Right cardiac atrium (tissue), 5 donors: ENCODE measurements around the gene SOCS2. TPM values are rescaled to one million over a fixed set of nuclear protein-coding genes. Genes with fewer than 3 reads are reported as not detected.
A peak's percentile ranks its signal among the peaks of the same experiment; 100 is the strongest.

Experiments
- ATAC-seq, 2 donors: fragments of 200-7000 bp; cut with Tn5 transposase; one replicate each; pipeline versions ENCODE4 v1.8.0 to v1.9.1; 2020; ENCODE audit warnings: moderate library complexity in 2 of 2, mild to moderate bottlenecking in 1 of 2
- DNase-seq, 3 donors: peaks; one replicate each; pipeline ENCODE4 v3.0.0-alpha.2; 2020
- H3K27ac ChIP-seq: one replicate; pipeline ENCODE4 v1.5.1; 2013; ENCODE audit warnings: mild to moderate bottlenecking, low read length, control low read depth, moderate library complexity
- H3K27me3 ChIP-seq: one replicate; pipeline ENCODE4 v1.6.1; 2013; ENCODE audit not compliant: control insufficient read depth, insufficient read depth
- H3K4me1 ChIP-seq: one replicate; pipeline ENCODE4 v1.6.1; 2013; ENCODE audit warnings: low read length; ENCODE audit not compliant: control insufficient read depth, insufficient read depth
- H3K4me3 ChIP-seq: one replicate; pipeline ENCODE4 v1.5.1; 2013; ENCODE audit warnings: low read length, control low read depth
- H3K9me3 ChIP-seq: one replicate; pipeline ENCODE4 v1.6.1; 2013; ENCODE audit warnings: low read length; ENCODE audit not compliant: control insufficient read depth
- WGBS: extraction: QIAGEN DNeasy Blood & Tissue Kit; methylation state at CpG from one replicate; pipeline ENCODE4 v1.1.7; 2013; 5-methylcytosine and 5-hydroxymethylcytosine counted together
- intact Hi-C, 4 donors: fragments of 100-400 bp; cut with DNase I; formaldehyde crosslinking; loops; one replicate each; pipeline versions ENCODE4 v1.11.0 to v1.14.0; 2022 to 2023
- long read RNA-seq, 4 donors: library from polyadenylated mRNA; unstranded; transcript quantifications; one replicate each; pipeline ENCODE4 v2.0.0, GENCODE V29; 2020 to 2021
- polyA plus RNA-seq: library from polyadenylated mRNA; stranded (reverse); fragments of 200-250 nt; gene quantifications from one replicate; pipeline ENCODE4 v1.2.3, GENCODE V29; 2013
- total RNA-seq, 4 donors: library from RNA; stranded (reverse); fragmentation: NEBNext Ultra II Directional; extraction: Animal tissue kit (Norgen Biotek cat#: 25700); gene quantifications; one replicate each; pipeline ENCODE4 v1.2.1, GENCODE V29; 2021
- donor health status: healthy with polysubstance abuse.
- donor health status: DM: no; HTN: yes; CAD: no.
- donor health status: DM: no; HTN: no; CAD: no.
- donor health status: DM: no; HTN: yes; CAD: no; lungs with severe emphysema.
- donor health status: DM: yes; HTN: yes; CAD: no.

SOCS2 gene, protein sequence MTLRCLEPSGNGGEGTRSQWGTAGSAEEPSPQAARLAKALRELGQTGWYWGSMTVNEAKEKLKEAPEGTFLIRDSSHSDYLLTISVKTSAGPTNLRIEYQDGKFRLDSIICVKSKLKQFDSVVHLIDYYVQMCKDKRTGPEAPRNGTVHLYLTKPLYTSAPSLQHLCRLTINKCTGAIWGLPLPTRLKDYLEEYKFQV
- 10 to 100 TPM; 11.3 to 19.1 (median 14.6) TPM for total RNA-seq
- 16.9 TPM for polyA plus RNA-seq
- long read RNA-seq, donor 1, transcript SOCS2-206 (3 exons, 2,391 nt), result minor isoform, 7 of 30 reads
- long read RNA-seq, donor 1, transcript SOCS2-202 (3 exons, 1,065 nt), result major isoform, 9 of 30 reads
- long read RNA-seq, donor 1, partial matches to known transcripts, result 2 of 30 reads
- long read RNA-seq, donor 1, other reads (novel, unspliced or antisense), result 5 of 30 reads
- long read RNA-seq, donor 2, partial matches to known transcripts, result 1 of 5 reads
- long read RNA-seq, donor 2, other reads (novel, unspliced or antisense), result 0 of 5 reads
- long read RNA-seq, donor 3, transcript SOCS2-206 (3 exons, 2,391 nt), result major isoform, 10 of 29 reads
- long read RNA-seq, donor 3, transcript SOCS2-202 (3 exons, 1,065 nt), result minor isoform, 6 of 29 reads
- long read RNA-seq, donor 3, partial matches to known transcripts, result 2 of 29 reads
- long read RNA-seq, donor 3, other reads (novel, unspliced or antisense), result 5 of 29 reads
- long read RNA-seq, donor 4, partial matches to known transcripts, result 0 of 7 reads
- long read RNA-seq, donor 4, other reads (novel, unspliced or antisense), result 1 of 7 reads

- H3K9me3 ChIP-seq, result no peaks in the 10 kb centered on the region
- peak within 1 kb of the TSS; percentile 97 for H3K27ac ChIP-seq
- intact Hi-C loops, result loop anchor here in 3 of 4 donors (2.0 to 10.0 kb wide), 6 partner anchors 103 to 171 kb away; partner anchors contain the start of gene CRADD (in 3 of the 3)
- H3K27me3 ChIP-seq, result no peaks in the 10 kb centered on the region
- peak within 1 kb of the TSS; percentile 93 for H3K4me3 ChIP-seq
- H3K4me1 ChIP-seq, result peaks cover 1% of the 10 kb centered on the region
- under 1% methylated on average over 59 of the region's 59 CpGs for WGBS
- DNase-seq (peak in 2 of 3 donors; percentile 38 to 80), ATAC-seq (no peak)
Observed at GRCh38 chr12:93571925-93572711, at the start of gene SOCS2. TSS of gene SOCS2 (plus strand) at chr12:93572675. CDS start at chr12:93572898, 223 bp downstream.

DNA sequence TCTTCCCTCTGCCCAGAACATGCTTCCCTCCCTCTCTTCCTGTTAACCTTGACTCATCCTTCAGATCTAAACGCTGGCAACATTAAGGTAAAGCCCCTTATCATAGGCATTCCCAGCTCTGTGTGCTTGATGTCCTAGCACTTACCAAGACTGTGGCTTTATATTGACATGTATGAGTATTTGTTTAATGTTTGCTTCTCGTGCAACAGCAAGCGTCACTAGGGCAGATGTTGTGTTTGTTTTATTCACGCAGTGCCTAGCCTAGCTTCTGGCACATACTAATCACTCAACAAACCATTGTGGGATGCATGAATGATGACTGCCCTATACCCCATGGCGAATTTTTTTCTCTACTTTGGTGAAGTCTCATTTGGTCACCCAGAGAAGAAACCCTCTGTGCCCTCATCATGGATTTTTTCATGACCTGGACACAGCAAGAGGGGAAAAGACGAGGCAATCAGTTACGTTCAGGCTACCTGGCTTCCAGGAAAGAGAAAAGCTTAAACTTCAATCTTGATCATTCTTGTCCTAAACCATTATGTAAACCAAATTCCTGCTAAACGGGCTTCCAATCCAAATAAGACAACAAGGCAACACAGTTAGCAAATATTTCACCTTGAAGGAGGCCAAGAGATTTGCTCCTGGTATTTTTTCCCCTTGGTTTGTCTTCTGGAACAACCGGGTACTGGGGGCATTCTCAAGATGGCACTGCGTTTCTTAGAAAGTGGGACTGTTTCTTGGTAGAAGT, 47.9 kb upstream of the SOCS2 start:
- Histone ChIP-seq H3K27me3 (no peaks in the 10 kb centered on the region), H3K9me3 (no peaks in the 10 kb centered on the region), H3K4me1 (no peaks in the 10 kb centered on the region), H3K27ac (no peak overlapping the region), H3K4me3 (no peak overlapping the region)
- ATAC-seq (no peak), DNase-seq (no peak)
- WGBS, result 87% methylated on average over 10 of the region's 10 CpGs
- intact Hi-C loops, result no loop called here

DNA sequence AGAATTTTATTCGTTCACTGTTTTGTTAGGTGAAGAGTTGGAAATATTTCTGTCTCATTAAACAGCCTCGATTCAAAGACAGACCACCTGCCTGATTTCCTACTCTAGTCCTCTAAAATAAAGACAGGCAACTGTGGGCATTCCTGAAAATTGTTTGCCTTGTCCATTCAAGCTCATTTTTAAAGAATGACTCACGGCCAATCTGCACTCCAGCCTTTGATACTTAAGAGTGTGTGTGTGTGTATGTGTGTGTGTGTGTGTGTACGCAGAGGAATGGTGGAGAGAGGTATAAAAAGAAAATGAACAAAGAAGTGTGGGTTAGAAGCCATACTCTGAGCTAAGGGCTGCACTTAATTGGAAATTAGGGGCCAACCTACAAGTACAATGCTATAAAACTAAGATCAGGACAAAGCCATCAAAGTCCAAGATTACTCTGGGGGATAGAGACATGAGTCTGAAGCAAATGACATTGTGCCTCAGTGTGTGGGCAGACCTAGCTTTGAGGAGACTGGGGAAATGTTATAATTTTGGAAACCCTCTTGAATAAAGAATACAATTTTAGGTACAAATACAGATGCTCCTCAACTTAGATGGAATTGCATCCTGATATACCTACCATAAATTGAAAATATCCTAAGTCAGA, 45.6 kb upstream of the SOCS2 start:
- no peak for DNase-seq
- Histone ChIP-seq H3K27ac (no peak overlapping the region), H3K27me3 (no peaks in the 10 kb centered on the region), H3K4me3 (no peak overlapping the region), H3K9me3 (no peaks in the 10 kb centered on the region), H3K4me1 (no peaks in the 10 kb centered on the region)
- no peak for ATAC-seq
- 70% methylated on average over 4 of the region's 4 CpGs for WGBS
- intact Hi-C loops, result no loop called here

DNA sequence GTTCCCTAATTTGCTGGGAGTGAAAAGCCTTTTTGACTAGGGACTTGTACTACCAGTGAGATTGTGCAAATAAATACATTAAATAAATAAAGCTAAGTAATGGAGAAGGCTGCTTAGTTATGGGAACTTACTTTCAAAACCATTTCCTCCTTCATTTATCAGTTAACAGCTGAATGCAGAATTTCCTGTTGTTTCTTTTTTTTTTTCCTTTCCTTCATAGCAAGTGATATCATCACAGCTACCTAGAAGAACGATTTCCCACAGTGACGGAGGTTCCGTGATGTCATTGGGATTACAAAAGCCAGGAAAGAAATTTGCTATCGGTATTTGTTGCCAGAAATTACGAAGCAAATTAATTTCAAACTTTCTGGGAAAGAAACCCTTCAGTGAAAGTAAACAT, 42.1 kb upstream of the SOCS2 start:
- H3K27me3 ChIP-seq, result no peaks in the 10 kb centered on the region
- no peaks in the 10 kb centered on the region for H3K9me3 ChIP-seq
- intact Hi-C loops, result no loop called here
- no peak overlapping the region for H3K4me3 ChIP-seq
- no peak overlapping the region for H3K27ac ChIP-seq
- WGBS, result 35% methylated on average over 5 of the region's 5 CpGs
- DNase-seq (no peak), ATAC-seq (no peak)
- no peaks in the 10 kb centered on the region for H3K4me1 ChIP-seq

- DNase-seq (no peak), ATAC-seq (no peak)
- Histone ChIP-seq H3K27me3 (no peaks in the 10 kb centered on the region), H3K27ac (no peak overlapping the region), H3K9me3 (no peaks in the 10 kb centered on the region), H3K4me3 (no peak overlapping the region), H3K4me1 (no peaks in the 10 kb centered on the region)
- intact Hi-C loops, result no loop called here
- 93% methylated on average over 5 of the region's 5 CpGs for WGBS
Observed at GRCh38 chr12:93533310-93533709, 39.2 kb upstream of the SOCS2 start.

- WGBS, result 67% methylated on average over 2 of the region's 2 CpGs
- no peaks in the 10 kb centered on the region for H3K27me3 ChIP-seq
- ATAC-seq (no peak), DNase-seq (no peak)
- no peak overlapping the region for H3K4me3 ChIP-seq
- no peaks in the 10 kb centered on the region for H3K9me3 ChIP-seq
- H3K27ac ChIP-seq, result peak overlapping the region; percentile 77
- no peaks in the 10 kb centered on the region for H3K4me1 ChIP-seq
- intact Hi-C loops, result no loop called here
Observed at GRCh38 chr12:93536111-93536765, 36.2 kb upstream of the SOCS2 start.

DNA sequence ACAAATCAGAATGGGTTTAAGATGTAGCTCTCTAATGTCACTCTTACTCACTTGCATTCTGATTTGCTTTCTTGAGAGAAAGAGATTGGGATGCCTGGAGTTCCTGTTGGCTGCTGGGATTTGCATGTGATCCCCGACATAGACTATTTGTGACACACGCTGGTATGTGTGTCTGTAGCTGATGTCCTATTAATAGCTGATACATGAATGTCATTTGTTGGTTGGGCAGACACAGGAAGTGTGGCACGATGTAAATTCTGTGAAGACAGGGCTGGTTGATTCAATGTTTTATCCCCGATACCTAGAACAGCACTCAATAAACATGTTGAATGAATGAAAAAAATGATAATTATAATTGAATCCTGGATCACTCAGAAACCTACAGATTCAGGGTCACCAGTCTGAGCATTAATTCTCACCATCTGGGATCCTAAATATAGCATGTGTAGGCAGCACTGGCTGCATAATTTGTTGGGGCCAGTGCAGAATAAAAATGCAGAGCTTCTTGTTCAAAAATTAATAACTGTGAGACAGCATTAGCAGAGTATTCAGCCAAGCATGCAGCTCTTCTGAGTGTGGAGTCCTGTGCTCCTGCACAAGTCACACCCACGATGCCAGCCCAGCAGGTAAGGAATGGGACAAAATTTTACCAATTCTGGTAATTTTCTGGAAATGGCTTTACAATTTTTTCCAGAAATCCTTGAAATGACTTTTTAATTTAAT, 35.5 kb upstream of the SOCS2 start:
- WGBS, result 29% methylated on average over 5 of the region's 5 CpGs
- Histone ChIP-seq H3K4me3 (no peak overlapping the region), H3K27me3 (no peaks in the 10 kb centered on the region), H3K9me3 (no peaks in the 10 kb centered on the region), H3K27ac (no peak overlapping the region), H3K4me1 (no peaks in the 10 kb centered on the region)
- ATAC-seq, result peak; percentile 63 to 73
- no peak for DNase-seq
- intact Hi-C loops, result no loop called here

DNA sequence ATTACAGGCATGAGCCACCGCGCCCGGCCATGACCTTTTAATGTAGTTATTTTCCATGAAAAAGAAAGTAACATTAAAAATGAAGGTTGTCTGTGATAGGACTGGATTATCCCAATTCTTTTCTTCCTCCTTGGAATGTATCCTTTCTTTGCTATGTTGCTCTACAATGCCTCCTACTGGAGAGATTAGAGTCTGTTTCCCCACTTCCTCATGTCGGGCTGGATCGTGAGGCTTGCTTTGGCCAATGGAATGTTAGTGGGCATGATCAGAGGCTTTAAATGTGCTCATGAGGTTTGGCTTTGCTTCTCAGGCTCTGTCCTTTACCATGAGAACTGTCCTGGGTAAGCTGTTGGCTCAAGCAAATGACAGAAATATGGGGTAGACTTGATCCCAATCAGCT, 34.7 kb upstream of the SOCS2 start:
- Histone ChIP-seq H3K27me3 (no peaks in the 10 kb centered on the region), H3K9me3 (no peaks in the 10 kb centered on the region), H3K27ac (no peak overlapping the region), H3K4me1 (no peaks in the 10 kb centered on the region), H3K4me3 (no peak overlapping the region)
- WGBS, result 96% methylated on average over 5 of the region's 5 CpGs
- ATAC-seq (no peak), DNase-seq (no peak)
- intact Hi-C loops, result no loop called here

- no peaks in the 10 kb centered on the region for H3K9me3 ChIP-seq
Observed at GRCh38 chr12:93539821-93540220, 32.7 kb upstream of the SOCS2 start.

More at GRCh38 chr12:93539821-93540220, 32.7 kb upstream of the SOCS2 start:
- no peak overlapping the region for H3K4me3 ChIP-seq
- no peak overlapping the region for H3K27ac ChIP-seq
- DNase-seq (no peak), ATAC-seq (no peak)
- intact Hi-C loops, result no loop called here
- H3K4me1 ChIP-seq, result no peaks in the 10 kb centered on the region
- no peaks in the 10 kb centered on the region for H3K27me3 ChIP-seq
- WGBS, result 91% methylated on average over 4 of the region's 4 CpGs
